Epithelial cell of esophagus (primary cell): ENCODE measurements around the gene ENAH.
A peak's percentile ranks its signal among the peaks of the same experiment; 100 is the strongest.

Experiments
- DNase-seq: peaks from one replicate; pipeline ENCODE4 v3.0.0; 2010; ENCODE audit warnings: low read depth
- H3K4me3 ChIP-seq: 2 replicates; pipeline ENCODE4 v1.5.1; 2011; ENCODE audit warnings: mild to moderate bottlenecking, low read length, control low read depth
- CTCF ChIP-seq: IDR thresholded peaks from 2 replicates; pipeline ENCODE4 v1.5.1; 2011; ENCODE audit warnings: low read depth, mild to moderate bottlenecking, low read length, control low read depth, inconsistent platforms; ENCODE audit not compliant: insufficient read depth; ENCODE audit errors: missing control alignments

Gene ENAH

GRCh38 chr1:225451340-225451739 is 201.6 kb downstream of the ENAH start:
- DNase-seq: peak; percentile 32
- no peak for TF ChIP-seq CTCF

DNA sequence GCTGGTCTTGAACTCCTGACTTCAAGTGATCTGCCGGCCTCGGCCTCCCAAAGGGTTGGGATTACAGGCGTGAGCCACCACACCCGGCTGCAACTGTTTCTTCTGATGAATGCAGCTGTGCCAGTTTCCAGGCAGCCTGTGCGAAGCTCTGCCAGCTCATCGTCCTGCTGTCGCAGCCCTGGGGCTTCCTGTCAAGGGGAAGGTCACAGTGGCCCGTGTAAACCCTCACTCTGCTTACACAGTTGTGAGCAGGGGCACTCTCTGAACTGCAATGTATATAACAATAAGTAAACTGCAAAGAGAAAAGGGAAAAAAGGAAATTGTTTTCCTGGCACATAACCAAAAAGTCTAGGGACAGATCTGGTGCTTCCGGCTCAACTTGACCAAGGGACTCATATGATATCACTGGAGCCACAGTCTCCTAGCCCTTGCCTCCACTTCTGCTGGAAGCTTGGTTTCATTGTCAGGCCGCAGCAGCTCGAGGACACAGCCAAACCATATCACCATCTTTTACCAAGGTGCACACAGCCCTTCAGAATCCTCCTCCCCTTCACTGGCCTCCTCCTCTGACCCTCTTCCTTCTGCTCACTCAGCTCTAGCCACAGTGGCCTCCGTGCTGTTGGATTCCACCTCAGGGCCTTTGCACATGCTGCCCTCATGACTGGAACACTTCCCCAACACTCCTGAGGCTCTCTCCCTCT is 202.3 kb downstream of the ENAH start:
- peak; percentile 41 for DNase-seq

More at GRCh38 chr1:225451340-225451739, 201.6 kb downstream of the ENAH start:
- no peak overlapping the region for H3K4me3 ChIP-seq

GRCh38 chr1:225449774-225450173 is 203.1 kb downstream of the ENAH start:
- no peak for TF ChIP-seq CTCF
- H3K4me3 ChIP-seq: no peak overlapping the region
- DNase-seq: no peak

More for the DNA sequence above, 202.3 kb downstream of the ENAH start:
- H3K4me3 ChIP-seq: no peak overlapping the region
- no peak for TF ChIP-seq CTCF

DNA sequence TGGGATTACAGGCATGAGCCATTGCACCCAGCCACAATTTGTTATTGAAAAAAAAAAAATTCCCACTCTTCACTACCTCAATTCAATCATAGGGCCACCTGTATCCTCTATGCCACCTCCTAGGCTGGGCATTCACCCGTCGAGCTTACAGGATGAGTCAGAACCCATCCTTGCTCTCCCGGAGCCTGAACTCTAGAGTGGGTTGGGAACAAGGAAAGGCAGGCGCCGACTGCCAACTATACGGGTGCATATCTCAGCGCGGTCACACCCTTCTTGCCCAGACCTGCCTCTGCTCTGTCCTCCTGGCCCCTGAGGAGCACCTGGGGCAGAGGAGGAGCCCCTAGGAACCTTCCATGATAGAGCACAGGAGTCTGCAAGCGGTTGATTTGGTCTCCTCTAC is 203.7 kb downstream of the ENAH start:
- no peak overlapping the region for H3K4me3 ChIP-seq
- no peak for TF ChIP-seq CTCF

GRCh38 chr1:225448146-225448805 is 204.6 kb downstream of the ENAH start:
- DNase-seq: no peak
- no peak overlapping the region for H3K4me3 ChIP-seq
- TF ChIP-seq CTCF: no peak

More for the DNA sequence above, 203.7 kb downstream of the ENAH start:
- DNase-seq: peak; percentile 98

GRCh38 chr1:225447650-225448089 is 205.3 kb downstream of the ENAH start:
- TF ChIP-seq CTCF: no peak
- DNase-seq: no peak
- no peak overlapping the region for H3K4me3 ChIP-seq
